ENCODE measurements around the gene ZFAND5. TPM values are rescaled to one million over a fixed set of nuclear protein-coding genes. Genes with fewer than 3 reads are reported as not detected.

The ZFAND5 gene
- total RNA-seq, 1 donor from 2014 or later: 204 TPM

DNA sequence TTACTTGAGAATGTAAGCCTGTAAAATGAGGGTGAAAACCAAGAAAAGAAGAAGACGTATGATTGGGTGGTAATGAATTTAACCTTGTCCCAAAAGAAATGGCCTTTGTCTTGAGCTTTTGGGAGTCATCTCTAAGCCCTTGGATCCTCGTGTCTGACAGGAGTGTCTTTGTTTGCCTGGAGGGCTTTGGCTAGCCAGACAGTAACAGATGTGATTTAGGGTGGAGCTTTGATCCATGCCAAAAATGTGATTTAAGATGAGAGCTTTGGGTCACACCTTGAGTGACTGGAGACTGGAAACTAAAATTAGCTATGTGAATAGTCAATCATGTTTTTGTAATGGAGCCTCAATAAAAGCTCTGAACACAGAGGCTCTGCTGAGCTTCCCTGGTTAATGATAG lies 25.9 kb upstream of the ZFAND5 start:
- H3K36me3 ChIP-seq: no peaks in the 10 kb centered on the region
- no peaks in the 10 kb centered on the region for H3K9me3 ChIP-seq
- no peak overlapping the region for H3K4me3 ChIP-seq
- no peaks in the 10 kb centered on the region for H3K27me3 ChIP-seq
- DNase-seq: no peak
- H3K27ac ChIP-seq: no peak overlapping the region
- ATAC-seq: no peak
- intact Hi-C loops (cut with DNase I): no loop called here
- TF ChIP-seq CTCF (IDR thresholded peaks at IDR 0.05): no peak
- no peaks in the 10 kb centered on the region for H3K4me1 ChIP-seq

- Histone ChIP-seq H3K27ac (no peak overlapping the region), H3K4me1 (no peaks in the 10 kb centered on the region), H3K4me3 (no peak overlapping the region), H3K27me3 (no peaks in the 10 kb centered on the region), H3K36me3 (no peaks in the 10 kb centered on the region), H3K9me3 (no peaks in the 10 kb centered on the region)
- no peak for TF ChIP-seq CTCF (IDR thresholded peaks at IDR 0.05)
- ATAC-seq (no peak), DNase-seq (no peak)
- intact Hi-C loops (cut with DNase I): no loop called here
Observed at GRCh38 chr9:72386186-72386585, 21.2 kb upstream of the ZFAND5 start.

DNA sequence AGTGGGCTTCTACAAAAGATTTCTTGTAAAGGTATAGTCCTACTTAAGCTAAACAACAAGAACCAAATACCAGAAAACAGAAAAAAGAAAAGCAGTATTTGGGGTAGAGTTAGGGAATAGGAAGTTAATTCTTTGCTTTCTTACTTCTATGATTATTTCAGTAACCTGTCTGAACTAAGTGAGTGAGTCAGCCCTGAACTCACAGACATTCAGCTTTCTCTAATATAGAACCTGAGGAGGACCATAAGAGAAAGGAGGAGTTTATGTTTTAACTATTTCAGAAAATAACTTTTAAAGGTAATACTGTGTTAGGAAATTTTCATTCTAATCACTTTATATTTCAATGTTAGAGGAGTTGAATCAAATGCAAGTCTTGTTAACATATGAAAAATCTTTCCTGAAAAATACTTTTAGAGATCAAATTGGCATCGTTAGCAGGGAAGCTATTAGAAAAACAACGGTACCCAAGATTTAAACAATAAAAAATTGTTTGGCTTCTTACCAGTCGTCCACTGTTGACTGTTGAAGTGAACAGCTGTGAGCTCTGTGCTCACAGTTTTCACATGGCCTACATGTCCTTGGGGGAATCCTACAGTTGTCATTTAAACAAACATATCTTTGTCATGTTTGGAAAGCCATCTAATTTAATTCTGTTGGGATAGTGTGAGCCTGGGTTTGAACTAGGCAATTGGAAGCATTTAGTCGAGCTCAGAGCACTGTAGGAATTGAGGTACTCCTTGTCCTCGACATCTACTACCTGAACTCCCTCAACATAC lies 19.9 kb upstream of the ZFAND5 start:
- no peaks in the 10 kb centered on the region for H3K4me1 ChIP-seq
- H3K27ac ChIP-seq: no peak overlapping the region
- H3K4me3 ChIP-seq: no peak overlapping the region
- intact Hi-C loops (cut with DNase I): no loop called here
- no peaks in the 10 kb centered on the region for H3K27me3 ChIP-seq
- H3K36me3 ChIP-seq: no peaks in the 10 kb centered on the region
- DNase-seq (no peak), ATAC-seq (no peak)
- no peaks in the 10 kb centered on the region for H3K9me3 ChIP-seq
- no peak for TF ChIP-seq CTCF (IDR thresholded peaks at IDR 0.05)

- no peaks in the 10 kb centered on the region for H3K9me3 ChIP-seq
- no peak overlapping the region for H3K4me3 ChIP-seq
- H3K27ac ChIP-seq: no peak overlapping the region
- H3K4me1 ChIP-seq: no peaks in the 10 kb centered on the region
- H3K27me3 ChIP-seq: no peaks in the 10 kb centered on the region
- no peak for TF ChIP-seq CTCF (IDR thresholded peaks at IDR 0.05)
- no peak for ATAC-seq
- no peak for DNase-seq
- intact Hi-C loops (cut with DNase I): no loop called here
- H3K36me3 ChIP-seq: no peaks in the 10 kb centered on the region
Observed at GRCh38 chr9:72383978-72384709, 19.1 kb upstream of the ZFAND5 start.

- ATAC-seq: no peak
Observed at GRCh38 chr9:72382405-72382804, 17.4 kb upstream of the ZFAND5 start.

More at GRCh38 chr9:72382405-72382804, 17.4 kb upstream of the ZFAND5 start:
- Histone ChIP-seq H3K9me3 (no peaks in the 10 kb centered on the region), H3K36me3 (no peaks in the 10 kb centered on the region), H3K4me1 (no peaks in the 10 kb centered on the region), H3K27ac (no peak overlapping the region), H3K4me3 (no peak overlapping the region), H3K27me3 (no peaks in the 10 kb centered on the region)
- TF ChIP-seq CTCF (IDR thresholded peaks at IDR 0.05): no peak
- no peak for DNase-seq
- intact Hi-C loops (cut with DNase I): no loop called here

All from upper lobe of right lung (tissue), 1 donor.